A549 treated with Mapracorat at 1 μM for 4 hours (cell line): ENCODE results near the gene CYP2A6. TPM values are rescaled to one million over a fixed set of nuclear protein-coding genes. Genes with fewer than 3 reads are reported as not detected.

Experiments used
- total RNA-seq: library from RNA; stranded (reverse); fragments of 200-300 nt; extraction: Qiagen RNA extraction; gene quantifications from 5 replicates; pipeline ENCODE4 v1.2.3, GENCODE V29; 2022

Gene CYP2A6, protein sequence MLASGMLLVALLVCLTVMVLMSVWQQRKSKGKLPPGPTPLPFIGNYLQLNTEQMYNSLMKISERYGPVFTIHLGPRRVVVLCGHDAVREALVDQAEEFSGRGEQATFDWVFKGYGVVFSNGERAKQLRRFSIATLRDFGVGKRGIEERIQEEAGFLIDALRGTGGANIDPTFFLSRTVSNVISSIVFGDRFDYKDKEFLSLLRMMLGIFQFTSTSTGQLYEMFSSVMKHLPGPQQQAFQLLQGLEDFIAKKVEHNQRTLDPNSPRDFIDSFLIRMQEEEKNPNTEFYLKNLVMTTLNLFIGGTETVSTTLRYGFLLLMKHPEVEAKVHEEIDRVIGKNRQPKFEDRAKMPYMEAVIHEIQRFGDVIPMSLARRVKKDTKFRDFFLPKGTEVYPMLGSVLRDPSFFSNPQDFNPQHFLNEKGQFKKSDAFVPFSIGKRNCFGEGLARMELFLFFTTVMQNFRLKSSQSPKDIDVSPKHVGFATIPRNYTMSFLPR
- total RNA-seq: not detected in 5 replicates

DNA sequence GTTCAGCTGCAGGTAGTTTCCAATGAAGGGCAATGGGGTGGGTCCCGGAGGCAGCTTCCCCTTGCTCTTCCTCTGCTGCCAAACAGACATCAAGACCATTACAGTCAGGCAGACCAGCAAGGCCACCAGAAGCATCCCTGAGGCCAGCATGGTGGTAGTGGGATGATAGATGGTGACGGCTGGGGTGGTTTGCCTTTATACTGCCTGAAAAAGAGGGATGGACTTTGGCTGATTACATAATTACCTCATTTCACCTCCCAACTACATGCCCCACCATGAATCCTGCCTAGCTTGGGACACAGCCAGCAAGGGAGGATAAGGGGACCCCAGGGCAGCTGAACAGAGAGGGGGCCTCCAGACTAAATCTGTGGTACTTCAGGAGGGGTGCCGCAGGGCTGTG, at the start of gene CYP2A6:
TSS of gene CYP2A6 (minus strand) at position 171 of the 400 bp plus-strand sequence. CDS start at position 150, 21 bp downstream.

DNA sequence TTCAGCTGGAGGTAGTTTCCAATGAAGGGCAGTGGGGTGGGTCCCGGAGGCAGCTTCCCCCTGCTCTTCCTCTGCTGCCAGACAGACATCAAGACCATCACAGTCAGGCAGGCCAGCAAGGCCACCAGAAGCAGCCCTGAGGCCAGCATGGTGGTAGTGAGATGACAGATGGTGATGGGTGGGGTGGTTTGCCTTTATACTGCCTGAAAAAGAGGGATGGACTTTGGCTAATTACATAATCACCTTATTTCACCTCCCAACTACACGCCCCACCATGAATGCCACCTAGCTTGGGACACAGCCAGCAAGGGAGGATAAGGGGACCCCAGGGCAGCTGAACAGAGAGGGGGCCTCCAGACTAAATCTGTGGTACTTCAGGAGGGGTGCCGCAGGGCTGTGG, 31.8 kb upstream of the CYP2A6 start, which contains the start of gene CYP2A7:
TSS of gene CYP2A7 (minus strand) at position 170 of the 400 bp plus-strand sequence. CDS start at position 149, 21 bp downstream.

DNA sequence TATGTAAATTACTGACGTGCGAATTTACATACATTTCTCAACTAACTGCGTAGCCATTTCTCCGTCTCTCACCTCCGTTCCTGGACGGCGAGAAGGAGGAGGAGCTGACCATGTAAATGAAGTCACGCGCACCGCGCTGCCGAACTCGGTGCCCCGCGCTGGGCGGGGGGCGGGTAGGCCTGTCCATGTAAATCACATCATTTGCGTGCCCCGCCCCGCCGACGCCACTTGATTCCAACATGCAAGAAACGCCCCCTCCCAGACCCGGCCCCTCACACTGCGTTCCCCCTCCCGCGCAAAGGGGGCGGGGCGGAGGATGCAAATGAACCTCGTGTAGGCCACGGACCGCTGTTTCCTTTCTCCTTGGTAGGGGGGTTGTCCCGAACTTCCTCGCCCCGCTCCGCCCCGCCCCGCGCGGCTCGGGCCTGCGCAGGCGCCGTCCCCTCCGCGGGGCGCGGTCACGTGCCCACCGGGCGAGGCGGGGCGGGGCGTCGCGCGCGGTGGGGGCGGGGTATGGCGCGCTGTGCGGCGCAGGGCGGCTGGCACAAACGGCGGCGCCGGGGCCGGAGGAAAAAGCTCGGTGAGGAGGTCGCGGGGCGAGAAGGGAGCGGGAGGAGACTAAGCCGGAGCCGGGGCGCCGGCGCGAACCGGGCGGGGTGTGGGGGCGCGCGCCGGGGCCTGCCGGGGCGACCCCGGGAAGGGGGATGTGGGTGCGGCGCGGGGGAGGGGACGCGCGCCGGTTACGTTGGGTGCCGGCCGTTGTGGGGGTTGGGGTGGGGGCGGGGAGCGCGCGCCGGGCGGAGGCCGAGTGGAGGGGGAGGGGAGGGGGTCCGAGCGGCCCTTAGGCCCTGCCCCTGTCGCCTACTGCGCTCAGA, 51.3 kb downstream of the CYP2A6 start, which contains the start of gene EGLN2:
TSS of gene EGLN2 (plus strand) at position 509 of the 875 bp plus-strand sequence. CDS start 1,382 bp downstream, outside the sequence.

Other genes starting within 250 kb of the CYP2A6 start
- 34.0 to 57.1 TPM (median 54.1 TPM) in 5 replicates for gene LTBP4, start 249.1 kb downstream of the CYP2A6 start, total RNA-seq
- 52.9 to 83.0 TPM (median 79.0 TPM) in 5 replicates for gene NUMBL, start 159.8 kb downstream of the CYP2A6 start, total RNA-seq
- gene COQ8B, start 133.6 kb downstream of the CYP2A6 start, total RNA-seq: 70.0 to 99.8 TPM (median 92.0 TPM) in 5 replicates
- gene ITPKC, start 133.3 kb downstream of the CYP2A6 start, total RNA-seq: 28.1 to 38.0 TPM (median 35.6 TPM) in 5 replicates
- 15.8 to 20.1 TPM (median 19.3 TPM) in 5 replicates for gene ACTMAP, start 100.0 kb downstream of the CYP2A6 start, total RNA-seq
- gene SNRPA, start 99.2 kb downstream of the CYP2A6 start, total RNA-seq: 146 to 186 TPM (median 157 TPM) in 5 replicates
- gene MIA, start 74.9 kb downstream of the CYP2A6 start, total RNA-seq: not detected in 5 replicates
- 14.1 to 20.4 TPM (median 18.9 TPM) in 5 replicates for gene RAB4B, start 72.2 kb downstream of the CYP2A6 start, total RNA-seq
- gene EGLN2, start 51.3 kb downstream of the CYP2A6 start, total RNA-seq: 75.4 to 103 TPM (median 94.6 TPM) in 5 replicates
- gene CYP2A7, start 31.8 kb upstream of the CYP2A6 start, total RNA-seq: not detected in 5 replicates
- not detected in 5 replicates for gene CYP2B6, start 140.8 kb upstream of the CYP2A6 start, total RNA-seq
- gene CYP2A13, start 238.0 kb upstream of the CYP2A6 start, total RNA-seq: not detected in 5 replicates